Measurements from ENCODE around the gene FAM114A2.

Gene FAM114A2

GRCh38 chr5:153991168-153991567, 47.5 kb downstream of the FAM114A2 start:
- no peak overlapping the region for H3K27ac ChIP-seq (ENCODE audit: insufficient read depth in 1 of 2, low read depth in 1 of 2, low read length in 2 of 2, poor library complexity in 1 of 2, severe bottlenecking in 2 of 2)
- H3K4me3 ChIP-seq (ENCODE audit: control insufficient read depth in 1 of 7, extremely low read depth in 1 of 7, insufficient read depth in 4 of 7, low read depth in 2 of 7, low read length in 6 of 7): no peak overlapping the region
- CTCF ChIA-PET: interaction anchor here (0.9 to 1.3 kb wide), 2 partner anchors 26 to 81 kb away, joined by 3 to 4 read pairs; no protein-coding TSS in a partner anchor
- POLR2A ChIA-PET: no interaction called here
- H3K4me1 ChIP-seq (ENCODE audit: control extremely low read depth in 1 of 4, control insufficient read depth in 4 of 4, insufficient read depth in 4 of 4, low read length in 3 of 4): no peaks in the 10 kb centered on the region
- H3K27me3 ChIP-seq (replicated peaks in 2 of 5; ENCODE audit: control insufficient read depth in 4 of 5, insufficient read depth in 5 of 5, low read length in 4 of 5): no peaks in the 10 kb centered on the region
- DNase-seq: no peak
- no peaks in the 10 kb centered on the region for H3K9me3 ChIP-seq (ENCODE audit: control extremely low read depth in 1 of 5, control insufficient read depth in 4 of 5, insufficient read depth in 2 of 5, low read depth in 1 of 5, low read length in 4 of 5)
- H3K36me3 ChIP-seq (ENCODE audit: control insufficient read depth in 4 of 4, insufficient read depth in 4 of 4, low read length in 3 of 4): peaks cover 2 to 15% (median 8%) of the 10 kb centered on the region in 4 experiments

GRCh38 chr5:153988510-153988909, 50.2 kb downstream of the FAM114A2 start:
- Histone ChIP-seq H3K4me3 (ENCODE audit: control insufficient read depth in 1 of 7, extremely low read depth in 1 of 7, insufficient read depth in 4 of 7, low read depth in 2 of 7, low read length in 6 of 7) (no peak overlapping the region), H3K36me3 (ENCODE audit: control insufficient read depth in 4 of 4, insufficient read depth in 4 of 4, low read length in 3 of 4) (peaks cover 2 to 8% (median 8%) of the 10 kb centered on the region in 4 experiments), H3K27me3 (replicated peaks in 2 of 5; ENCODE audit: control insufficient read depth in 4 of 5, insufficient read depth in 5 of 5, low read length in 4 of 5) (no peaks in the 10 kb centered on the region), H3K4me1 (ENCODE audit: control extremely low read depth in 1 of 4, control insufficient read depth in 4 of 4, insufficient read depth in 4 of 4, low read length in 3 of 4) (no peaks in the 10 kb centered on the region), H3K9me3 (ENCODE audit: control extremely low read depth in 1 of 5, control insufficient read depth in 4 of 5, insufficient read depth in 2 of 5, low read depth in 1 of 5, low read length in 4 of 5) (no peaks in the 10 kb centered on the region), H3K27ac (ENCODE audit: insufficient read depth in 1 of 2, low read depth in 1 of 2, low read length in 2 of 2, poor library complexity in 1 of 2, severe bottlenecking in 2 of 2) (no peak overlapping the region)
- DNase-seq: peak; percentile 21 to 71 (median 63)
- POLR2A ChIA-PET: no interaction called here
- CTCF ChIA-PET: interaction anchor here (1.1 to 1.3 kb wide), 2 partner anchors 13 to 15 kb away, joined by 3 read pairs; no protein-coding TSS in a partner anchor
- 83% methylated on average over 4 of the region's 5 CpGs for WGBS (ENCODE audit: insufficient coverage)

GRCh38 chr5:153987301-153987700, 51.4 kb downstream of the FAM114A2 start:
- H3K4me3 ChIP-seq (ENCODE audit: control insufficient read depth in 1 of 7, extremely low read depth in 1 of 7, insufficient read depth in 4 of 7, low read depth in 2 of 7, low read length in 6 of 7): no peak overlapping the region
- H3K27me3 ChIP-seq (replicated peaks in 2 of 5; ENCODE audit: control insufficient read depth in 4 of 5, insufficient read depth in 5 of 5, low read length in 4 of 5): no peaks in the 10 kb centered on the region
- H3K27ac ChIP-seq (ENCODE audit: insufficient read depth in 1 of 2, low read depth in 1 of 2, low read length in 2 of 2, poor library complexity in 1 of 2, severe bottlenecking in 2 of 2): no peak overlapping the region
- DNase-seq: no peak
- POLR2A ChIA-PET: no interaction called here
- WGBS (ENCODE audit: insufficient coverage): 100% methylated on average over 1 of the region's 2 CpGs
- H3K9me3 ChIP-seq (ENCODE audit: control extremely low read depth in 1 of 5, control insufficient read depth in 4 of 5, insufficient read depth in 2 of 5, low read depth in 1 of 5, low read length in 4 of 5): no peaks in the 10 kb centered on the region
- CTCF ChIA-PET: interaction anchor here (0.7 to 1.1 kb wide), 2 partner anchors 11 to 13 kb away, joined by 3 read pairs; no protein-coding TSS in a partner anchor
- H3K4me1 ChIP-seq (ENCODE audit: control extremely low read depth in 1 of 4, control insufficient read depth in 4 of 4, insufficient read depth in 4 of 4, low read length in 3 of 4): no peaks in the 10 kb centered on the region
- H3K36me3 ChIP-seq (ENCODE audit: control insufficient read depth in 4 of 4, insufficient read depth in 4 of 4, low read length in 3 of 4): peaks cover 0 to 4% (median 2%) of the 10 kb centered on the region in 4 experiments

GRCh38 chr5:153985498-153985897, 53.2 kb downstream of the FAM114A2 start:
- WGBS (ENCODE audit: insufficient coverage): 83% methylated on average over 2 of the region's 3 CpGs
- POLR2A ChIA-PET: no interaction called here
- CTCF ChIA-PET: interaction anchor here (1.0 to 1.7 kb wide), 2 partner anchors 11 to 591 kb away, joined by 3 to 9 read pairs; no protein-coding TSS in a partner anchor

GRCh38 chr5:153983885-153984284, 54.8 kb downstream of the FAM114A2 start:
- WGBS (ENCODE audit: insufficient coverage): no CpG with 5 or more reads among the region's 1 CpG
- H3K4me3 ChIP-seq (ENCODE audit: control insufficient read depth in 1 of 7, extremely low read depth in 1 of 7, insufficient read depth in 4 of 7, low read depth in 2 of 7, low read length in 6 of 7): no peak overlapping the region
- H3K27ac ChIP-seq (ENCODE audit: insufficient read depth in 1 of 2, low read depth in 1 of 2, low read length in 2 of 2, poor library complexity in 1 of 2, severe bottlenecking in 2 of 2): no peak overlapping the region
- H3K36me3 ChIP-seq (ENCODE audit: control insufficient read depth in 4 of 4, insufficient read depth in 4 of 4, low read length in 3 of 4): no peaks in the 10 kb centered on the region
- ChIA-PET CTCF (interaction anchor here (2.0 kb wide), 1 partner anchor 10 kb away, joined by 5 read pairs; no protein-coding TSS in a partner anchor), POLR2A (no interaction called here)
- H3K4me1 ChIP-seq (ENCODE audit: control extremely low read depth in 1 of 4, control insufficient read depth in 4 of 4, insufficient read depth in 4 of 4, low read length in 3 of 4): peaks cover 0 to 3% (median 0%) of the 10 kb centered on the region in 4 experiments
- peak in 2 of 3 donors; percentile 13 to 38 for DNase-seq
- H3K9me3 ChIP-seq (ENCODE audit: control extremely low read depth in 1 of 5, control insufficient read depth in 4 of 5, insufficient read depth in 2 of 5, low read depth in 1 of 5, low read length in 4 of 5): no peaks in the 10 kb centered on the region
- no peaks in the 10 kb centered on the region for H3K27me3 ChIP-seq (replicated peaks in 2 of 5; ENCODE audit: control insufficient read depth in 4 of 5, insufficient read depth in 5 of 5, low read length in 4 of 5)

More at GRCh38 chr5:153985498-153985897, 53.2 kb downstream of the FAM114A2 start:
- Histone ChIP-seq H3K36me3 (ENCODE audit: control insufficient read depth in 4 of 4, insufficient read depth in 4 of 4, low read length in 3 of 4) (no peaks in the 10 kb centered on the region), H3K9me3 (ENCODE audit: control extremely low read depth in 1 of 5, control insufficient read depth in 4 of 5, insufficient read depth in 2 of 5, low read depth in 1 of 5, low read length in 4 of 5) (no peaks in the 10 kb centered on the region), H3K4me1 (ENCODE audit: control extremely low read depth in 1 of 4, control insufficient read depth in 4 of 4, insufficient read depth in 4 of 4, low read length in 3 of 4) (no peaks in the 10 kb centered on the region), H3K27ac (ENCODE audit: insufficient read depth in 1 of 2, low read depth in 1 of 2, low read length in 2 of 2, poor library complexity in 1 of 2, severe bottlenecking in 2 of 2) (no peak overlapping the region), H3K27me3 (replicated peaks in 2 of 5; ENCODE audit: control insufficient read depth in 4 of 5, insufficient read depth in 5 of 5, low read length in 4 of 5) (no peaks in the 10 kb centered on the region), H3K4me3 (ENCODE audit: control insufficient read depth in 1 of 7, extremely low read depth in 1 of 7, insufficient read depth in 4 of 7, low read depth in 2 of 7, low read length in 6 of 7) (no peak overlapping the region)
- no peak for DNase-seq

- POLR2A ChIA-PET: no interaction called here
- H3K4me1 ChIP-seq (ENCODE audit: control extremely low read depth in 1 of 4, control insufficient read depth in 4 of 4, insufficient read depth in 4 of 4, low read length in 3 of 4): peaks cover 0 to 3% (median 0%) of the 10 kb centered on the region in 4 experiments
- H3K9me3 ChIP-seq (ENCODE audit: control extremely low read depth in 1 of 5, control insufficient read depth in 4 of 5, insufficient read depth in 2 of 5, low read depth in 1 of 5, low read length in 4 of 5): no peaks in the 10 kb centered on the region
- H3K27me3 ChIP-seq (replicated peaks in 2 of 5; ENCODE audit: control insufficient read depth in 4 of 5, insufficient read depth in 5 of 5, low read length in 4 of 5): no peaks in the 10 kb centered on the region
- 100% methylated on average over 2 of the region's 4 CpGs for WGBS (ENCODE audit: insufficient coverage)
- DNase-seq: no peak
- no peaks in the 10 kb centered on the region for H3K36me3 ChIP-seq (ENCODE audit: control insufficient read depth in 4 of 4, insufficient read depth in 4 of 4, low read length in 3 of 4)
- CTCF ChIA-PET: interaction anchor here (1.5 to 2.0 kb wide), 3 partner anchors 8 to 14 kb away, joined by 3 to 5 read pairs (median 4); no protein-coding TSS in a partner anchor
- no peak overlapping the region for H3K4me3 ChIP-seq (ENCODE audit: control insufficient read depth in 1 of 7, extremely low read depth in 1 of 7, insufficient read depth in 4 of 7, low read depth in 2 of 7, low read length in 6 of 7)
- no peak overlapping the region for H3K27ac ChIP-seq (ENCODE audit: insufficient read depth in 1 of 2, low read depth in 1 of 2, low read length in 2 of 2, poor library complexity in 1 of 2, severe bottlenecking in 2 of 2)
These were observed 56.7 kb downstream of the FAM114A2 start for GRCh38 chr5:153981905-153982605.

Data from common myeloid progenitor, CD34-positive (primary cell).